SKM-1 (cell line): ENCODE results near the gene XYLT1.
A peak's percentile ranks its signal among the peaks of the same experiment; 100 is the strongest.

Experiments
- DNase-seq: peaks from one replicate; lab custom pipeline; 2025; ENCODE audit not compliant: unreplicated experiment; lab: John Stamatoyannopoulos, UW

XYLT1 gene

GRCh38 chr16:17377360-17378324 lies 93.1 kb downstream of the XYLT1 start:
- no peak for DNase-seq

GRCh38 chr16:17375461-17376304 lies 95.1 kb downstream of the XYLT1 start:
- no peak for DNase-seq

- no peak for DNase-seq
Observed at GRCh38 chr16:17374668-17375255, 96.0 kb downstream of the XYLT1 start.

GRCh38 chr16:17373533-17373932 lies 97.2 kb downstream of the XYLT1 start:
- no peak for DNase-seq

GRCh38 chr16:17372386-17372785 lies 98.4 kb downstream of the XYLT1 start:
- no peak for DNase-seq

GRCh38 chr16:17371299-17371698 lies 99.5 kb downstream of the XYLT1 start:
- no peak for DNase-seq

GRCh38 chr16:17370731-17371285 lies 100.0 kb downstream of the XYLT1 start:
- no peak for DNase-seq

- DNase-seq = no peak
Observed at GRCh38 chr16:17370223-17370707, 100.5 kb downstream of the XYLT1 start.

GRCh38 chr16:17369421-17370222 lies 101.1 kb downstream of the XYLT1 start:
- DNase-seq = peak; percentile 79

GRCh38 chr16:17368951-17369350 lies 101.8 kb downstream of the XYLT1 start:
- no peak for DNase-seq

- no peak for DNase-seq
Observed at GRCh38 chr16:17368446-17368845, 102.3 kb downstream of the XYLT1 start.

- no peak for DNase-seq
Observed at GRCh38 chr16:17367923-17368322, 102.8 kb downstream of the XYLT1 start.

GRCh38 chr16:17367036-17367435 lies 103.7 kb downstream of the XYLT1 start:
- no peak for DNase-seq

- DNase-seq = no peak
Observed at GRCh38 chr16:17366299-17366961, 104.3 kb downstream of the XYLT1 start.

GRCh38 chr16:17365591-17366298 lies 105.0 kb downstream of the XYLT1 start:
- no peak for DNase-seq

- no peak for DNase-seq
Observed at GRCh38 chr16:17365211-17365541, 105.6 kb downstream of the XYLT1 start.

GRCh38 chr16:17364319-17365210 lies 106.2 kb downstream of the XYLT1 start:
- no peak for DNase-seq

- no peak for DNase-seq
Observed at GRCh38 chr16:17362946-17363345, 107.8 kb downstream of the XYLT1 start.
